GM23248 (cell line): ENCODE results near the gene ITGAV. TPM values are rescaled to one million over a fixed set of nuclear protein-coding genes. Genes with fewer than 3 reads are reported as not detected.

ENCODE experiments used
- DNase-seq: peaks from one replicate; pipeline ENCODE4 v3.0.0-alpha.2; 2015
- H2AFZ ChIP-seq: fragments of 200-600 bp; sonication (generic); 2 replicates; pipeline ENCODE4 v1.6.1; 2016; ENCODE audit warnings: antibody characterized with exemption
- H3F3A ChIP-seq: fragments of 200-600 bp; sonication (generic); 2 replicates; pipeline ENCODE4 v1.6.1; 2016; ENCODE audit warnings: mild to moderate bottlenecking, antibody characterized with exemption, mixed run types; ENCODE audit not compliant: insufficient read depth
- H3K27ac ChIP-seq: fragments of 200-600 bp; sonication (generic); 2 replicates; pipeline ENCODE4 v1.5.1; 2016; ENCODE audit warnings: mild to moderate bottlenecking
- H3K27me3 ChIP-seq: fragments of 200-600 bp; sonication (generic); replicated peaks from 2 replicates; pipeline ENCODE4 v1.6.1; 2016; ENCODE audit warnings: mild to moderate bottlenecking; ENCODE audit not compliant: insufficient read depth
- H3K36me3 ChIP-seq: fragments of 200-600 bp; sonication (generic); 2 replicates; pipeline ENCODE4 v1.6.1; 2016; ENCODE audit warnings: low read depth, mild to moderate bottlenecking
- H3K4me1 ChIP-seq: fragments of 200-600 bp; sonication (generic); 2 replicates; pipeline ENCODE4 v1.6.1; 2016; ENCODE audit warnings: mild to moderate bottlenecking; ENCODE audit not compliant: insufficient read depth
- H3K4me2 ChIP-seq: fragments of 200-600 bp; sonication (generic); one replicate; pipeline ENCODE4 v1.6.1; 2016; ENCODE audit warnings: mild to moderate bottlenecking; ENCODE audit not compliant: unreplicated experiment
- H3K4me3 ChIP-seq: fragments of 200-600 bp; sonication (generic); 2 replicates; pipeline ENCODE4 v1.5.1; 2016; ENCODE audit warnings: mild to moderate bottlenecking
- H3K79me2 ChIP-seq: fragments of 200-600 bp; sonication (generic); 2 replicates; pipeline ENCODE4 v1.6.1; 2016; ENCODE audit warnings: mild to moderate bottlenecking; ENCODE audit not compliant: insufficient read depth
- H3K9ac ChIP-seq: fragments of 200-600 bp; sonication (generic); 2 replicates; pipeline ENCODE4 v1.6.1; 2016; ENCODE audit warnings: mild to moderate bottlenecking
- H3K9me2 ChIP-seq: fragments of 200-600 bp; sonication (generic); 2 replicates; pipeline ENCODE4 v1.6.1; 2016; ENCODE audit warnings: mixed run types, mild to moderate bottlenecking, moderate library complexity; ENCODE audit not compliant: insufficient read depth
- H3K9me3 ChIP-seq: fragments of 200-600 bp; sonication (generic); one replicate; pipeline ENCODE4 v1.6.1; 2017; ENCODE audit warnings: low read depth
- H4K20me1 ChIP-seq: fragments of 200-600 bp; sonication (generic); 2 replicates; pipeline ENCODE4 v1.6.0; 2016; ENCODE audit not compliant: insufficient read depth
- EZH2 ChIP-seq: fragments of 200-600 bp; sonication (generic); IDR thresholded peaks from 2 replicates; pipeline ENCODE4 v1.6.1; 2018; ENCODE audit warnings: antibody characterized with exemption, mild to moderate bottlenecking; ENCODE audit not compliant: insufficient read depth, poor library complexity, severe bottlenecking
- EZH2phosphoT487 ChIP-seq: fragments of 200-600 bp; sonication (generic); IDR thresholded peaks from 2 replicates; pipeline ENCODE4 v1.6.1; 2018; ENCODE audit warnings: antibody characterized with exemption, moderate library complexity, mild to moderate bottlenecking, low read depth; ENCODE audit not compliant: insufficient read depth
- WGBS, 2 experiments: methylation state at CpG; one replicate each; pipeline ENCODE4 v1.1.6; 2015 to 2017; ENCODE audit warnings: low lambda C conversion rate in 2 of 2, low coverage in 1 of 2; ENCODE audit errors: missing lambda C conversion rate in 2 of 2; 5-methylcytosine and 5-hydroxymethylcytosine counted together
- in situ Hi-C: fragments of 300-500 bp; cut with MboI; formaldehyde crosslinking; loops from 2 replicates; pipeline ENCODE4 v1.15.0; 2020
- polyA plus RNA-seq: library from polyadenylated mRNA; unstranded; fragments of >200 nt; fragmentation: Nextera tagmentation; extraction: Ambion mirVana; gene quantifications from 2 replicates; pipeline ENCODE4 v1.2.1, GENCODE V29; 2016
- total RNA-seq: library from RNA; depleted of rRNA; stranded (reverse); fragments of >200 nt; shearing (Covaris generic); gene quantifications from 2 replicates; pipeline ENCODE4 v1.2.3, GENCODE V29; 2014

Gene ITGAV
- total and polyA plus RNA-seq, 2 experiments from 2014 or later = 61.9 to 250 TPM

DNA sequence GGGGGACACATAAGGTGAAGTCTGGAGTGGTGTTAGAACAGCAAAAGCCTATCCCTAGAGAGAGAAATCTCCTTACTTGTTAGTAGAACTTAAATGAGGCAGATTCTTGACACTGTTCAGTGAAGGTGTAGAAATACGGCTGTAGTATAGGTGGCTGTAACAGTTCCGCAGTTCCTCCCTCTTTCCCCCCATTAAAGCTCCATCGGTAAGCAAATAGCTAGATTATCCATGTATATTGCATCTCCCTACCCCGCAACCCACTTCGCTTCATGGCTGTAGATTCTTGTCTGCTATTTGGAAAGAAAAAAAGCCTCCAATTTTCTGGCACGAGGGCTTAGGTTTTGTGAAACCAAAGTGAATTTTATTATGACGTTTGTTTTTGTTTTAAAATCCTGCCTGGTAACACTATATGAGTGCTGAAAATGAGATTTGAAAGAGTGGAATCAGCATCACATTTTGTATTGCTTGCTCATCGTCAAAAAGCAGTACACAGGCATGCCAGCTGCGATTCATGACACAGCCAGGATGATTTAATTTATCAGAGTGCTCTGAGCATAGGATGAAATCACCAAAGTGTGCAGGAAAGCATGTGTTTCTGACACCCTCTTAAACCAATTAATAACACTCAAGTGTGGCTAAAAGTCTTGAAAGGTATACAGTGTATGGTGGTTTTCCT lies 105.4 kb downstream of the ITGAV start:
- H3K4me2 ChIP-seq = peak overlapping the region; percentile 100
- peaks cover 13% of the 10 kb centered on the region for H3K4me1 ChIP-seq
- 6% methylated on average over 9 of the region's 9 CpGs for WGBS, 2 experiments
- H3K79me2 ChIP-seq = no peaks in the 10 kb centered on the region
- H3F3A ChIP-seq = peaks cover 11% of the 10 kb centered on the region; the same call in 1 of the 2 replicates
- peak overlapping the region; percentile 57 for H3K27ac ChIP-seq
- no peaks in the 10 kb centered on the region for H3K36me3 ChIP-seq
- peak overlapping the region; percentile 85 for H3K4me3 ChIP-seq
- in situ Hi-C loops = no loop called here
- H4K20me1 ChIP-seq = no peaks in the 10 kb centered on the region
- H3K9me2 ChIP-seq = no peaks in the 10 kb centered on the region
- DNase-seq = peak; percentile 86
- H2AFZ ChIP-seq = peak overlapping the region; percentile 96
- no peaks in the 10 kb centered on the region for H3K9me3 ChIP-seq
- H3K27me3 ChIP-seq = no peaks in the 10 kb centered on the region
- H3K9ac ChIP-seq = peak overlapping the region; percentile 73
- TF ChIP-seq EZH2phosphoT487 = no peak
- TF ChIP-seq EZH2 = no peak

DNA sequence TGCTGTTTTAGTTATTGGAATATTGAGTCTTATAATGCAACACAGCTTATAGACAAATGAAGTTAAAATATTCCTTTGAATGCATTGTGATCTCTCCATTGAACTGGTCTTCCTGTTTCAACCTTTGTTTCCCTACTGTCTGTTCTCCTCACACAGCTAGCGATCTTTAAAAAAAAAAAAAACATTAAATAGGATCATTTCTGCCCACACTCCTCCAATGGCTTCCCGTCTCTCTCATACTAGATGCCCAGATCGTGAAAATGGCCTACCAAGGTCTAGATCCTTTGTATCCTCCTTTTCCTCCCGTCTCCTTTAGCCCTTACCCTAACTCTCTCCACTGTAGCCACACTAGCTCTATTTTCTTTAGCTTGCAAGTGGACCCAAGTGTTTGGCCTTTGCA lies 106.4 kb downstream of the ITGAV start:
- Histone ChIP-seq H3K4me1 (peaks cover 13% of the 10 kb centered on the region), H3K9me3 (no peaks in the 10 kb centered on the region), H3K36me3 (no peaks in the 10 kb centered on the region), H3K9me2 (no peaks in the 10 kb centered on the region), H3K9ac (no peak overlapping the region), H3K27ac (no peak overlapping the region), H4K20me1 (no peaks in the 10 kb centered on the region), H2AFZ (no peak overlapping the region), H3K27me3 (no peaks in the 10 kb centered on the region), H3F3A (peaks cover 11% of the 10 kb centered on the region; the same call in 1 of the 2 replicates), H3K4me2 (no peak overlapping the region), H3K4me3 (no peak overlapping the region), H3K79me2 (no peaks in the 10 kb centered on the region)
- no peak for TF ChIP-seq EZH2phosphoT487
- TF ChIP-seq EZH2 = no peak
- WGBS, 2 experiments = 90 to 97% methylated on average over 4 of the region's 4 CpGs
- in situ Hi-C loops = no loop called here
- no peak for DNase-seq

DNA sequence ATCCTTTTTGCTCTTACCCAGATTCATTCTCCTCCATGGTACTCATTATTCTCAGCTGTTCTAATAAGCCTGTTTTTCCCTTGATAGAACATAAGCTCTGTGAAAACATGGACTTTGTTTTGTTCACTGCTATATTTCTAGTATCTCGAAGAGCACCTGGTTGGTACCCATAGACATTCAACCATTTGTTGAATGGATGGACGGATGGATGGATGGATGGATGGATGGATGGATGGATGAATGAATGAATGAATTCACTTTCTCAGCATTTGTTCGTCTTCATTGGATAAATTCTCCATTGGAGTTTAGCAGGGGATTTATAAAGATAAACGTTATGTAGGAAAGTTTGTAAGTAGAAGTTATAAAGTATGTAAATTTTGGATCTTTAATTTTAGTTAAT lies 106.9 kb downstream of the ITGAV start:
- no peak overlapping the region for H3K4me2 ChIP-seq
- in situ Hi-C loops = no loop called here
- H3K9me2 ChIP-seq = no peaks in the 10 kb centered on the region
- H3F3A ChIP-seq = peaks cover 11% of the 10 kb centered on the region; the same call in 1 of the 2 replicates
- no peaks in the 10 kb centered on the region for H4K20me1 ChIP-seq
- no peak overlapping the region for H3K27ac ChIP-seq
- H3K4me1 ChIP-seq = peaks cover 13% of the 10 kb centered on the region
- H3K4me3 ChIP-seq = no peak overlapping the region
- H3K27me3 ChIP-seq = no peaks in the 10 kb centered on the region
- no peak for DNase-seq
- H3K36me3 ChIP-seq = no peaks in the 10 kb centered on the region
- H3K9me3 ChIP-seq = no peaks in the 10 kb centered on the region
- WGBS, 2 experiments = 58 to 63% methylated on average over 4 of the region's 4 CpGs
- H3K79me2 ChIP-seq = no peaks in the 10 kb centered on the region
- TF ChIP-seq EZH2phosphoT487 (no peak), EZH2 (no peak)
- H3K9ac ChIP-seq = no peak overlapping the region
- no peak overlapping the region for H2AFZ ChIP-seq

DNA sequence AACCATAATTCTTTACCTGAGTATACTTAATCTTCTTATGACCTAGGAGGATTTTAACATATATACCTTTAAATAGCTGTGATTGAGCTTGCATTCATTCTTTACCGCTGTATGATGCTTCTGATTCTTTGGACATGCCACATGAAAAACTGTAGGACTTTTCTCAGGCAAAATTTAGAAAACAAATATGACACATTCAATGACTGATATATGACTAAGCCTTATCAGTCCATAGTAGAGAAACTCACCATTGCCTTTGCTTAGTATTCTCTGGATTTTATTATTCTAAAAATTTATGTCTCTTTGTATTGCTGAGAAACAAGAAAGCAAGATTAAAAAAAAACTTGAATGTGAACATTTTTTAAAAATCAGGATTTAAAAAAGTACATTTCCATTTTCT lies 107.7 kb downstream of the ITGAV start:
- no peak overlapping the region for H2AFZ ChIP-seq
- H3K9me2 ChIP-seq = no peaks in the 10 kb centered on the region
- H3K4me2 ChIP-seq = no peak overlapping the region
- no peak overlapping the region for H3K4me3 ChIP-seq
- no peaks in the 10 kb centered on the region for H4K20me1 ChIP-seq
- 59 to 71% methylated on average over 1 of the region's 1 CpG for WGBS, 2 experiments
- TF ChIP-seq EZH2 = no peak
- TF ChIP-seq EZH2phosphoT487 = no peak
- H3K27me3 ChIP-seq = no peaks in the 10 kb centered on the region
- H3K36me3 ChIP-seq = no peaks in the 10 kb centered on the region
- H3K4me1 ChIP-seq = peaks cover 13% of the 10 kb centered on the region
- H3F3A ChIP-seq = peaks cover 11% of the 10 kb centered on the region; the same call in 1 of the 2 replicates
- peak; percentile 57 for DNase-seq
- in situ Hi-C loops = no loop called here
- H3K9me3 ChIP-seq = no peaks in the 10 kb centered on the region
- no peaks in the 10 kb centered on the region for H3K79me2 ChIP-seq
- H3K27ac ChIP-seq = no peak overlapping the region
- H3K9ac ChIP-seq = no peak overlapping the region
